ENCODE data around the gene BARHL2.
A peak's percentile ranks its signal among the peaks of the same experiment; 100 is the strongest.

BARHL2 gene

DNA sequence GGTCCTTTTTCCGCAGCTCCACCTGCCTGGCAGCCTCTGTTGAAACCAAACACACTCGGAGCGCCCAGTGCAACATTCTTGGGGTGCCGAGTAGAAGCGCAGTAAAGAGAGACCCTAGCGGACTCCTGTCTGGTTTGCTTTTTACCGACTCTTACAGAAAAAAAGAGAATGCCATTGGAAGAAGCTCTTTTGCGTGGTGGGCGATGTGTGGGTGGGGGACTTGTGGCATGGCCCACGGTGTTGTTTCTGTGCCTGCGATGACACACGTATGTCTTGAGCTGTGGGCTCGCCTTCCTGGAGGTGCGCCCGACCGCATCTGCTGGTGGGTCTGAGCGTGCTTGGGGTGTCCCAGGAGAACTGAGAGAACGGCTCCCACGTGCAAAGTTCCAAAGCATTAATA, 7.3 kb upstream of the BARHL2 start:
- no peak for DNase-seq

DNA sequence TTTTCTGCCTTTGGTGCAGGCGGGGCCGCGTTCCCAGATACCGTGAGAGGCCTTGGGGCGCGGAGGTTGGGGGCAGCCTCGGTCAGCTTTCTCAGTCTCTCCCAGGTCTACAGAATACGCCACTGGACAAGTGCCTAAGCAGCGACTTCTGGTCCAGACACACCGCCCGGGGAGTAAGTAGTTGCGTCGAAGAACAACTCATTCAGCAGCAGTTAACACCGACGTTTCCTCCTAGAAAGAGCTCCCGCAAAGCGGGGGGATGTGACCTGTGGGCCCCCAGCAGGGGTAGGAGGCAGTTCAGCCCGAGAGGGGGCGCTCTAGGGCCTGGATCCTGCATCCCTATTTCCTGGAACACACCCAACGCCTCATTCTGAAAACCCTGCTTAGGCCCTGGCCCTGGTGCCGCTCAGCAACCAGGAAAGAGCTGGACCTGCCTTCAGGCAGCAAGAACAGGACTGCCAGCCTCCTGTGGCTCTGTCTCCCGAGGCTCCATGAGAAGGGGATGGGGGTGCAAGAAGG, 6.5 kb upstream of the BARHL2 start:
- DNase-seq = no peak

DNA sequence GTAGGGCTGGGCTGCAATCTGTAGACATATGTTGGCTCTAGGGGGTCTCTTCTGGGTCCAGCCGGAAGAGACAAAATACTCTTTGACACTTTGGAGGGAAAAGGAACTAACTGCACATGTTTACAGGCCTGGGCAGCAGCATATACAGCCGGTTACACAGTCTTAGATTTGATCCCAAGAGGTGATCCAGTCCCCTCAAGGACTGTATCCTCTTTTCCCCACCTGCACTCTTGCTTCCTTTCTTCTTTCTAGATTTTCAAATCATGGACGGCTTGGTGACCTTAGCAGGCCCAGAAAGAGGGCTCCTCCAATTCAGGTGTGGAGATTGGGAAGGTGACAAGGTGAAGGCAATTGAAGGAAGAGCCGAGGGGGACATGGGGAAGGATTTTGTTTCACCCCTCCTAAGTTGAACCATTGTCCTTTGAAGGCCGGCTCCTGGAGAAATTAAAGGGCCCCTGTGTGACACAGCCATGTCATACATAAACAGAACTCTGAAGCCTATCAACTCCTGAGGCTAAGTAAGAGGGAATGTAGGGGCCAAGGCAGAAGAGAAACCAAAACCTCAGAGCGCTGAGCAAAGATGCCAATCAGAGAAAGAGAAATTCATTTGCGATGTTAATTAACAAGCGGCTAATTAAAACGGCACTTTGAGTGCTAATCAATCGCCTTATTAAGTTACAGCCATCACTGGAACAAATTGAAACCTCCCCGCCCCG, 5.9 kb upstream of the BARHL2 start:
- DNase-seq = no peak

DNA sequence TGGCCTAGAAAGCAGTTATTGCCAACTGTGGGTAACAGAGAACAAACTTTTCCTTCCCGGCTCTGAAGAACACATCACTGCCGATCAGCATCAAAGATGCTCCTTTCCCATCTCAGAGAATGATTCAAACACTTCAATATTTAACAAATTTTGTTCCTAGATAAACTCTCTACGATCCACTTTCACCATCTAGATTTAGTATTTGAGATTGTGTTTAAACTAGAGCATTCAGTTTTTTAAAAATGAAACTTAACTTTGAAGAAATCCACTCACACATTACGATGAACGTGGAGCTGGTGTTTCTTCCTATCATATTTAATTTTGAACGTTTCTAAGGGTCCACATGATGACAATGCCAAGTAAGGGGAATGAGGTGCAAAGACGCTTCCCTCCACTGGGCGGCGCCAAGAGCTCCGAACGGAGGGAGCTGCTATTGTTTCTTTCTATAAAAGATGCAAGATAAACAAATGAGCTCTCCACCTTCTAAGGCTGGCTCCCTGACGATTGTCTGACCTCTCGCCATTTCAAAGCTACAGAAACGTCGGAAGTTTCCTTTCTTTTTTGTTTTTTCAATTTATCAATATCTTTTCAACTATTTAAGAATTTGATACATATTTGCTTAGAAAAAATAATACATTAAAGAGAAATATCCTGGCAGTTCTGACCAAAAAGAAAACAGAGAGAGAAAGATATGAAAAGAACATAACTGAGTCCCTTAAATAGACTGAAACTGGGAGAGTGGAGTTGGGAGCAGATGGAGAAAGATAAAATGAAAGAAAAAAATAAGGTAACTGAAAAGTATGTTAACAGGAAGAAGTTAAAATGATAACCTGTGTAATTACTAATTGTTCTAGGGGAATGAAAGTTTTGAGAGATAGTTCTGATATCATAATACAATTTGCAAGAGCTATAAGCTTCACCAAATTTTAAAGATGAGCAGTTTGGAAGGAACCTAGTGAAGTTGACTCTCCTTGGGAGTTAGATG, 4.4 kb upstream of the BARHL2 start:
- peak; percentile 73 for DNase-seq

DNA sequence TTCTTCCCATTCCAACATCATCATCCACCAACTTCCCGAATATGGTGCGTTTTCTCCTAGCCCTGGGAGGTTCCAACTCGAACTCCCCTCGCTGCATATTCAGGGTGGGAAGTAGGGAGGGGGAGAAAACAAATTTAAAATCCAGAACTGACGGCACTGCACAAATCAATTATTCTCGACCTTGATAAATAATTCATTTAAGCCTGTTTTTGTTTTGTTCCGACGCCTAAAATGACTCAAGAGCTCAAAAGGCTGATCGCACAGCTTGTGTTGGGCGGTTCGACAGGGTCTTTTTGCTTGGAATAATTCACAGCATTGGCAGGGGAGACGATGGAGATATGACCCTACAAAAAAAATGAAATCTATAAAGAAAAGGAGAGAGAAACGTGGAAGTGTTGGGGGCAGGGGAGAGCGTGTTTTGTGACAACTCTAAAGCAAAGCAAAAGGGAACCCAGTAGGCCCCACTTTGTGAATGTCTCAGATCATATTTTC, 3.1 kb upstream of the BARHL2 start:
- DNase-seq = no peak

DNA sequence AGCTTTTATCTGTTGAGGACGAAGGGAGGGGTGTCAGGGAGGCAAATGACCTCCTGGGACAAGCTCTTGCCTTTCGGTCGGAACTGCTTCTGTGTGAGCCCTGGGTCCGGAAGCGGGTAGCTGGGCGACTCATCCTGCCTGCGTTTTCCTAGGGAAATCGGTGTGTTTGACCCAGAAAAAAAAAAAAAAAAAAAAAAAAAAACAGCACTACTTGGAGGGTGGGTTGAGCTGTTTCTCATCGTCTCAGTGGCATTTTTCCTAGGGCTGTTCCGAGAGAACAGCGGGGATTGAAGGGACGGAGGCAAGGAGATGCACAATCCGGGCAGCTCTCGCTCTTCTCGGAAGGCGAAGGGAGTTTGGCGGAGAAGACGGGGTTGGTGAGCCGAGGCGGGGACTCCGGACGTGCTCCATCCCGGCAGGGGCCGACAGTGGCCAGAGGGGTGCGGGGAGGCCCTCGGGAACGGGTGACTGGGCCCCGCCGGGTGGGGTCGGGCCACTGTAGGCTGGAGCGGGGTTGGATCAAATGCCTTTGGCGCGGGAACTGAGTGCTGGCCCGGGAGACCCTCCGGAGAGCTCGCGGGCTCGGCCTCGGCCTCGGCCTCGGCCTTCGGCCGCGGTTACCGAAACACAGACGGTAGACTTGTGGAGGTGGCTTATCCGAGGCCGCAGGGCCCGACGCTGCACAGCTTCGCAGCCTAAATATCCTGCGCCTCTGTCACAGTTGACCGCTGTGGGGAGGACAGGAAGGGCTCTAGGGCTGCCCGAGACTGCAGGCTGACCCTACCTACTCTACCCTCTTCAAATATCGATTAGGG, 2.4 kb upstream of the BARHL2 start:
- no peak for DNase-seq

DNA sequence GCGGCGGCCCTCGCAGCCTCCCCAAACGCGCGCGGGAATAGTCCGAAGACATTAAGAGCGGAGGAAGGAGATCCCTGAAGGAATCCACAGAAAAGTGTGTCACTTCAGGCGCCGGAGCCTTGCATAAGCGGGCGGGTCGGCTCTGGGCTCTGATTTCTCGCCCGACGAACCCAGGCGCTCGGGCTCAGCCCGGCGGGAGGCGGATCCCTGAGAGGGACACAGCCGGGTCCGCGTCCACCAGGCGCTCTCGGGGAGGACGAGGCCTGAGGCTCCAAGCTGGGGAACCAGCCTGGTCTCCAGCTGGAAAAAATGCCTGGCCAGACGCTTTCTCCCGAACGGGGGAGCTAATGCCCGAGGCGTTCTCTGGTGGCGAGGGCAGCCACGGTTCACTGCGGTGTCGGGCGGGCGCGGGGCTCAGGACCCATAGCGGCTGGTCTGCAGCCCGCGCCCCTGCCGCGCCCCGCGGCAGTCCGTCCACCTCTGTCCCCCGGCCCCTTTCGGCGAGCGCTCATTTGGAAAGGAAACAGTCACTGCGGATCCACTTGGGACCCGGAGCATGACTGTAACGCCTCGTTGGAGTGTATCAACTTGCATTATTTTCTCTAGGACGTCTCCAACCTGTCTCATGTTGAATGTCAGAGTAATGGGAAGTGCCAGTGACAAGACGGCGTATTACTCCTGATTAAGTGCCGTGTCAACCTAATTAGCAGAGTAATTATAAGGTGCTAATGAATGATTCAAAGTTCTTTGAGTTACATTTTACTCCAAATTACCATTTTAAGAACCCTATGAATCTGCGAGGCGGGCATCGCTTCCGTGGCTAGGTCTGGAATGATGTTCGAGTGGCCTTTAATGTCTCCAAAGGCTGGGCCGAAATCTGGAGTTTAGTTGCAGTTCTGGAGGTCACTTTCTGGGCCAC, 1.6 kb upstream of the BARHL2 start:
- DNase-seq = peak; percentile 53

DNA sequence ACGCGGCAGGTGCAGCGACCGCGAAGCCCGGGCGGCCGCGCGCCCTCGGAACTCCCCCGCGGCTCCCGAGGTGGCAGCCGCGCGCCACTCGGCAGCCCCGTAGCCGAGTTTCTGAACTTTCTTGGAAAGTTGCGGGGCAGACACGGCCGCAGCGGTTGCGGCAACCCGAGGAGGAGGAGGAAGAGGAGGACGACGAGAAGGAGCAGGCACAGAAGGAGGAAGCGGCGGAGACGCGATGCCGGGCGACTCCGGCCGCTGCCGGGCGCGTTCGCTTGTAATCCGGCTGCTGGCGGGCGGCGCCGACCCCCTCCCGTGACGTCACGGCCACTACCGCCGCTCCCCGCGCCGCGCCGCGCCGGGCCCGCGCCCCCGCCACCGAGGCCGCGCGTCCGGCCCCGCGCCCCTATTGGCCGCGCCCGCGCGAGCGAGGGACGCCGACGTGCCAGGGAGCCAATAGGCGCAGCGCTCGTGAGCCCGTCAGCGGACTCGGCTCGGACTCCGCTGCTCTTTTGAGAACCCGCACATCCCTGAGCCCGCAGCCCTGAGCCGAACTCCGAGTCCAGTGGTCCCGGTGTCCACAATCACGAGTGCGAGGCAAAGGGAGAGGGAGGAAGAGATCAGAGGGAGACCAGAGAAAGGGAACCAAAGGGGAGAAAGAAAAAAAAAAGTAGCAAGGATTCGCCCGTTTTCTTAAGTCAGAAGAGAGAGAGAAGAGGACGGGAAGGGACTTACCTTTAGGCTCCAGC, 736 bp upstream of the BARHL2 start:
- DNase-seq = peak; percentile 91

DNA sequence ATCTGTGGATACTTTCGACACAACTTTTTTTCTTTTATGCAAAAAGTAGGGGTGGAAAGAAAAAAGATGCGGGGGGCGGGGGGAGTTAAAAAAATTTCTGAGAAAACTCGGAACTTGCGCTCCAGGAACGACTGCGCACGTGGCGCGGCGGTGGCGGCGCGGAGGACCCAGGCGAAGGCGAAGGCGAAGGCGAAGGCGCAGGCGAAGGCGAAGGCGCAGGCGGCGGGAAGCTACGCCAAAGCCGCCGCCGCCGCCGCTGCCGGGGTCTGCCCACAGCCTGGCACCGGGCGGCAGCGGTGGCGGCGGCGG, 208 bp upstream of the BARHL2 start:
- DNase-seq = no peak

DNA sequence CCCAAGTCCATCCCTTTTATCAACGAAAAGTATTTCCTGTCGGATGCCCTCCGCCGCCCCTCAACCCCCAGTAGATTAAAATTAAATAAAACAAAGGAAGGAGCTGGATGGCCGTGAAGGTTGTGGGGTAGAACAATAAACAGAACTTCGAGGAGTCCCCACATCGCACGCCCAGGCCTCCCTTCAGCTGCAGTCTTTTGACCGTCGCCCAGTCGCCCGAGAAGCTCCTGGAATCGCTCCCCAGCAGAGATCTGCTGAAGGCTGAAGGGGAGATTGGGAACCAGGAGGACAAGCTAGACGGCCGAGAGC, 905 bp downstream of the BARHL2 start:
- DNase-seq = no peak

DNA sequence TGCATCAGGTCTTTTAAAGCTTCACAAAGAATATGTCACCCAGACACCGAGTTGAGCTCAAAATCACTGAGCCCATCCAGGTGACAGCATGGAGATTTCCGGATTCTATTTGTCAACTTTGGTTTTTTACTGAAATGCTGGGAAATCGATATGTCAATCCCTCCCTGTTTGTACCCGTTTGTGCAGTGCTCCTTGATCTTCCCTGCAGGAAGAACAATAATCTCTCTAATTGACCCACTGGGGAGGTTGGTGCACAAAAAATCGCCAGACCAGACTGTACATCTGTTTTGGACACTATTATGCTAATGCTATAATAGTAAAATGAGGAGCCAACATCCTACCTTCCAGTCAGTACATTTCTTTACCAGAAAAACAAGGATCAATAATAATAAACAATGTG, 1.8 kb downstream of the BARHL2 start:
- DNase-seq = no peak

DNA sequence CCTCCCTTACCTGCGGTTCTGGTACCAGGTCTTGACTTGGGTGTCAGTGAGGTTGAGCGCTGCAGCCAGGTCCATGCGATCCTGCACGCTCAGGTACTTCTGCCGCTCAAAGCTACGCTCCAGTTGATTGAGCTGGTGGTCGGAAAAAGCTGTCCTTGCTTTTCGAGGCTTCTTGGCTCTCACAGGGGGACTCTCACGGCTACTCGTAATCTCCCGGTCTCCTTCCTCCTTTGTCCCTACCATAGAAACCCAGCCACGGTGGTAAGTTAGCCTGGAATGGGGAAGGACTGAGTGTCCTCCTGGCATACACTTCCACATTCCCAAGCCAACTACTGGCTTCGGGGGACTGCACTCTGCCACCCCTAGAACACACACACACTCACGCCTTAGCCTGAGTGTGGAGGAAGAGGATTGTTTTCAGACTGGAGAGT, 2.6 kb downstream of the BARHL2 start:
- no peak for DNase-seq

DNA sequence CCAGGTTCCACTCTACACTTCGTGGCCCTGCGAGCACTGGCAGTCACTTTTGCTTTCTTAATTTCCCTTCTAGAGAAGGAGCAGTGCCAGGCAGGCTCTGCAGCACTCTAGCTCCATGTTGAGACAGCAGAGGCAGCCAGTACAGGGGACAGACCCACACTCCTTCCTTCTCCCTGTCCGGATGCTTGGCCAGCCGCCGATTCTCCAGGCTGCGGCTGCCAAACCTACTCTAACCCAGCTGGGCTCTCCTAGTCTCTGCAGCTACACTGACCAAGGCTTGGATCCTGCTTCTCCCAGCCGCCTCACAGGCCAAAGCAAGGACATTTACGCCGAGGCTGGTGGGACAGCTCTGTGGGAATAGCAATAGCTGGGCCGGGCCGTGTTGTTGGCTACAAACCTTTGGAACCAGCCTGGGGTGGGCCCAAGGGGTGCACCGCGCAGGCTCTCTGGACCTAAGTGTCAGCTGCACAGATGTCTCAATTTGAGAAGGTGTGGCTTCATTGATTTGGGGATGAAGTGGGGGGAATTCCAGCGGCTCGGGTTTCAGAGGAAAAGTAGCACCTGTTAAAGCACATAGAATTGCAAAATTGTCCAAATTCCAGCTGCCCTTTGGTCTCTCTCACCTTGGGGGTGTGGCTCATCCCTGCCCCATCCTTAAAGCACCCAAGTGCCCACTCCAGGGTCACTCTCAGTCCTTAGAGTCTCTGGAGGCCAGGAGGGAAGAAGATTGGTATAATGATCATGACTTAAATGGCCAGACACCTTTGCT, 3.2 kb downstream of the BARHL2 start:
- DNase-seq = no peak

DNA sequence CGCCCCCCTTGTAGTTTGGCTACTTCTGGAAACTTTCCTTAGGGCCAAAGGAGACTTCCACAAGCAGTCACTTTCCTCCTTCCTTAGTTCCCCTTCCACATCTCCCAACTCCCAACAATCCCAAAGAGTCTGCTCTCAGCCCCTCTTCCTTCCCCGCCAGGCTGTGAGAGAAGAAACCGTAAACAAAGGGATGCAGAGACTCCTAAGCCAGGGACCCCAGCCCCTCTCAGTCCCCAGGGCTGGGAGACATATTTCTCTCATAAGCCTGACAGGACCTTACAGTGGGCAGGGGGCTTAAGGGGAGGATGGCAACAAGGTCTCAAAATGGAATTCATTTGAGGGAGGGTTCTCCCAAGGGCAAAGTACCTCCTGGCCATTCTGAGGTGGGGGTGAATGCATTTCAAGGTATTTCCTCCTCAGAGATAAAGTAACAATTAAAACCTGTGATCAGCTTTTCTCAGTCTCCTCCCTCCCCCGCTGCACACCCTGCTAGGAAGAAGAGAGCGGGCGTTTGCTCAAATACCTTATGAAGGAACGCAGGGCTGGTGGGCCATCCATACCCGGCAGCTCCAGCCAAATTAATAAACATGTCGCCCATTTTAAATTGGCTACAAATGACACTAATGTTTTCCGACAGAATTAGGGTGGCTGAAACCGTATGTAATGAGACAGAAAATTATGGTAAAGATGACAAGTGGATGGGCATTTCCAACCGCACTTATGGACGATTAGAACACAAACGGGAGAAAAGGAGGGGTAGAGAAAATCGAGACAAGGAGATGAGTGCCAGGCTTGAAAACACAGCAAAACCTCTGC, 4.0 kb downstream of the BARHL2 start:
- DNase-seq = no peak

DNA sequence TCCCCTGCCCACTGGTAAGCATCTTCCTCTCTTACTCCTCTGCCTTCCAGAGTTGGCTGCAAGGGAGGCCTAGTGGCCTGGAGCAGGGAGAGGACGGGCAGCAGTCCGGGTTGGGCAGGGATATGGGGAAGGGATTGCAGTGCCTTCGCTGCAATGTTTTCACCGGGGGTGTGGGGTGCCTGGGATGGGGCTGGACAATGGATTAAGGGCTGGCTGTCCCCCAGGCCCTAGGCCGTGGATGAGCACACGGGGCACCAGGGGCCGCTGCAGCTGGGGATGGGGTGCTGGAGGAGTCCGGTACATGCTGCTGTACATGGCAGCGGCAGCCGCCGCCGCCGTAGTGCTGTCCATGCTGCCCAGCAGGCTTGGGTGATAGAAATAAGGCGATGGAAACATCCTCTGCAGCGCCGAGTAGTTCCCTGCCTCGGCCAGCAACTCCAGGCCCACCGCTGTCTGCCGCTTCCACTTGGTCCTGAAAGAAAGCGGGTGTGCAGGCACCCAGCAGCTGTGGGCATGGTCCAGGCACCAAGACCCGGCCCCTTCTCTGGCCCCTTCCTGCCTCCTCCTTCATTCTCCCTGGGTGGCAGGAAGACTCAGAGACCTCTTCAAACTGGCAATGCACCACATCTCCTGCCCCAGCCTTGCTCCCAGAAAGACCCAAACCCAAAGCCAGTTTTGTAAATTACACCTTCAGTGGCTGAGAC, 4.8 kb downstream of the BARHL2 start:
- DNase-seq = no peak

DNA sequence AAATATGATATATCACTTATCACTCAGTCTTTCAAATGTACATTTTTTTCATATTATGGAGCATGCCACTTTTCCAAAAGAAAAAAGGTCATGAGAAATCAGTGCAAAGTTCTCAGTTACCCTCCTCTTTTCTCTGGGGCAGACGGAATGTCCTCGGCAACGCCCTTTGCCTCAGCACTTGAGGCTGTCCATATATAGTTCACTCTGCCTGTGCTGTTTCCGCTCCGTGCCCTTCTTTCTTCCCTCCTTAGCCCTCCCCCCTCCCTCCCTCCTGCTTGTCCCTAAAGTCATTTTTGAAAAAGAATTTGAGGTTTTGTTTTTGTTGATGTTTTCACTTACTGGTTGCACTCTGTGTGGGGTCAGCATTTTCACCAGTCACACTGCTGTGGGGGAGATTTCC, 5.4 kb downstream of the BARHL2 start:
- DNase-seq = no peak

DNA sequence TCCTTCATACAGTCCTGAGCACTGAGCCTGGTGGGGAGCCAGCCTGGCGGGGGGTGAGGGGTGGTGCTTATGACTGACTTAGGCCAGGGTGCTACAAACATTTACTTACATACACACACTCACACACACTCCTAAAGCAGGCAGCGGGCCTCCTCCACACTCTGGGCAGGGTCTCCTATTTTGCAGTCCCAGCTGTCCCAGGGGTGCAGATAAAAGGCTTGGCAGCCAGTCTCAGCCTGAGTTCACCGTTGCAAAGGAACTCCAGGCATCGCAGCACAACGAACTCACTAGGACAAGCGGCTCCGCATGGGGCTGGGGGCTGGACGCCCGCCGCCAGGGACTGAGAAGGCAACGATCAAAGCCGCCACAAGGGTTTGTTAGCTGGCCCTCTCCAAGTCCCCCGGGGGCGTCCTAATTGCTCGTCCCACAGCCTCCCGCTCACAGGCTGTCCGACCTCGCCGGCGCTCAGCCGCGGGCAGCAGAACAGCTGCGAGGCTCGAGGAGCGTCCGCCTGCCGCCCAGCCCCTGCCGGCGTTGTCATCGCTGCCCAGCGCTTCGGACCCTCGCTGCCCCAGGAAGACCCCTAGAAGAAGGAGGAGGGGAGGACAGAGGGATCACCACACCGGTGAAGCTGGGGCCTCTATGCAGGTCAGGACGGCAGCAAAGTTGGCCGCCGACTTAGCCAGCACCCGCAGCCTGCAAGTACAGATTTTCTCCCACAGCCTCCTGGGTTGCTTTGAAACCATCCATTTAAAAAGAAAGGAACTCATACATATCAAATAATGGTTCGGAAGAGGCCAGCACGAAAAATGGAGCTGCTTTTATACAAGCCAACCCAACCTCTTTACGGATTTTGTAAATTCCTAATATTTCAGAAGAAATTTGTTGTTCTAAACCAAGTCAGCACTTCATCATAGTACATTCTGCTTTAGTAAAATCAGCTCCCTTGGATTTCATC, 6.2 kb downstream of the BARHL2 start:
- DNase-seq = no peak

DNA sequence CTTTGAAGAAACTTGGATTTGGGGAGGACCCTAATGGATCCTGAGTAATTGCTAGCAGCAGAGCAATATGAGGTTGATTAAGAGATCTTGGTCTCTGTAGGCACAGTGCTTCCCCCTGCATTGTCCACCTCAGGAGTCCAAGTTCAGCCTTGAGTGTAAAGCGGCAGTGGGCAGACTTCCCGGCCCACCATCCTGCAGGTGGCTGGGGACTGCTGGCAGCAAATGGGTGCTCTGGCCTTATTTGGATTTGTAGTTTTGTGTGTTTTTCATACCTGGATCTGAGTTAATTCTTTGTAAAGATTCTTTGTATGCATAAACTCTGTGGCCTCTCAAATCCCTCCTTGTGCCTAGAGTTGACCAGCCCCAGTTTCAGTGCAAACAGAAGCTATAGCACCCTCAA, 7.6 kb downstream of the BARHL2 start:
- DNase-seq = no peak

All from NCI-H345 (cell line).